OCI-LY1 (cell line): ENCODE results near the gene NOD2.
A peak's percentile ranks its signal among the peaks of the same experiment; 100 is the strongest.

Experiments used
- CTCF ChIP-seq: fragments of 200-600 bp; sonication (generic), shearing (Covaris generic); IDR thresholded peaks from 2 replicates; pipeline ENCODE4 v1.5.1; 2017; ENCODE audit warnings: mild to moderate bottlenecking, antibody characterized with exemption, low read length, moderate library complexity, mixed read lengths
- EZH2 ChIP-seq: fragments of 200-600 bp; sonication (generic), shearing (Covaris generic); IDR thresholded peaks from 2 replicates; pipeline ENCODE4 v1.8.0; 2017; ENCODE audit warnings: borderline replicate concordance, mixed run types, mild to moderate bottlenecking, antibody characterized with exemption, low read length, moderate library complexity, mixed read lengths

- TF ChIP-seq CTCF (peak; percentile 54), EZH2 (no peak)
Measured at GRCh38 chr16:50677351-50677750, 16.1 kb upstream of the NOD2 start.
